AG10803 (cell line): ENCODE data around the gene MVK.

Experiments used
- DNase-seq: peaks from one replicate; pipeline ENCODE4 v3.0.0; 2010; ENCODE audit warnings: low read depth
- H3K4me3 ChIP-seq: 2 replicates; pipeline ENCODE4 v1.5.1; 2011; ENCODE audit warnings: mild to moderate bottlenecking, low read length, control low read depth
- CTCF ChIP-seq: conservative IDR thresholded peaks from 2 replicates; pipeline ENCODE4 v1.5.1; 2011; ENCODE audit warnings: mild to moderate bottlenecking, low read length, control low read depth, inconsistent platforms

Gene MVK

GRCh38 chr12:109547286-109547685 lies 26.3 kb upstream of the MVK start:
- H3K4me3 ChIP-seq = no peak overlapping the region
- no peak for TF ChIP-seq CTCF
- DNase-seq = no peak

GRCh38 chr12:109548258-109548657 lies 25.3 kb upstream of the MVK start:
- no peak overlapping the region for H3K4me3 ChIP-seq
- no peak for TF ChIP-seq CTCF

GRCh38 chr12:109549613-109550270 lies 23.9 kb upstream of the MVK start:
- TF ChIP-seq CTCF = no peak
- H3K4me3 ChIP-seq = no peak overlapping the region
- DNase-seq = no peak

More at GRCh38 chr12:109548258-109548657, 25.3 kb upstream of the MVK start:
- no peak for DNase-seq

GRCh38 chr12:109550281-109550680 lies 23.3 kb upstream of the MVK start:
- DNase-seq = no peak
- H3K4me3 ChIP-seq = no peak overlapping the region
- TF ChIP-seq CTCF = no peak

GRCh38 chr12:109551108-109551507 lies 22.5 kb upstream of the MVK start:
- no peak overlapping the region for H3K4me3 ChIP-seq
- no peak for DNase-seq
- TF ChIP-seq CTCF = no peak

GRCh38 chr12:109552971-109553370 lies 20.6 kb upstream of the MVK start:
- H3K4me3 ChIP-seq = no peak overlapping the region
- no peak for DNase-seq
- TF ChIP-seq CTCF = no peak

GRCh38 chr12:109553483-109553882 lies 20.1 kb upstream of the MVK start:
- TF ChIP-seq CTCF = no peak
- peak; percentile 14 for DNase-seq
- no peak overlapping the region for H3K4me3 ChIP-seq
